HG02981 (cell line): Measurements from ENCODE around the gene TBC1D12.
"Not testable (repeated sequence)": the region's sequence is repeated elsewhere in the genome, so short reads cannot be mapped to it uniquely, and the experiment has no call there.

Source experiments
- ATAC-seq: cut with Tn5 transposase; IDR thresholded peaks from one replicate; pipeline ENCODE4 v1.9.1; 2021; ENCODE audit warnings: mild to moderate bottlenecking, moderate library complexity; ENCODE audit not compliant: unreplicated experiment

TBC1D12 gene

GRCh38 chr10:94402204-94402842 is at the start of gene TBC1D12:
TSS of gene TBC1D12 (plus strand) at chr10:94402541. CDS start at chr10:94402614, 73 bp downstream.
- peak; percentile 69 for ATAC-seq

DNA sequence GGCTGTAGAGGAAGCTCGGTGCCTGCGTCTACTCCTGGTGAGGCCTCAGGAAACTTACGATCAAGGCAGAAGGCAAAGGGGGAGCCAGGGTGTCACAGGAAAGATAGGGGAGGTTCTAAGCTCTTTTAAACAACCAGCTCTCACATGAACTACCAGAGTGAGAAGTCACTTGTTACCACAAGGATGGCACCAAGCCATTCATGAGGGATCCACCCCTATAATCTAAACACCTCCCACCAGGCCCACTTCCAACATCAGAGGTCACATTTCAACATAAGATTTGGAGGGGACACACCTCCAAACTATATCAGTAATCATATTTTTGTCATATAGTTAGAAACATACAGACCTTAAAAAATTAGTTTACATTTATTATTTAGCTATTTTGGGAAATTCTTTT is 49.0 kb upstream of the TBC1D12 start:
- ATAC-seq, result no peak

DNA sequence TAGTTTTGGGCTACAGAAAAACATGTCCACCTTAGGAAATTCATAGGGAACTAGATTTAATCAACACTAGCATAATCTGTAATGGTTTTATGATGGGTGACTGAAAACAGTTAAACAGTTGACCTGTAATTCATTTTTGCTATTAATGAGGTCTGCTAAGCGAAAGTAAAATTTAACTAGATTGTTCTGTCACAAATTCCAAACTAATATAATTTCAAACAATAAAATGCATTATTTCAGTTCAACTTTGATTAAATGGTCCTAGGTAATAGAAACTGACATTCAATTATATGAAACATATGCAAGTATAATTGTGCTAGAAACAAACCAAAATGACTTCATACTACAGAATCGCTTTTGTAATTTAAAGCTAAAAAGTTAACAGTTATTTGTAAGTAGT is 46.5 kb upstream of the TBC1D12 start:
- no peak for ATAC-seq

DNA sequence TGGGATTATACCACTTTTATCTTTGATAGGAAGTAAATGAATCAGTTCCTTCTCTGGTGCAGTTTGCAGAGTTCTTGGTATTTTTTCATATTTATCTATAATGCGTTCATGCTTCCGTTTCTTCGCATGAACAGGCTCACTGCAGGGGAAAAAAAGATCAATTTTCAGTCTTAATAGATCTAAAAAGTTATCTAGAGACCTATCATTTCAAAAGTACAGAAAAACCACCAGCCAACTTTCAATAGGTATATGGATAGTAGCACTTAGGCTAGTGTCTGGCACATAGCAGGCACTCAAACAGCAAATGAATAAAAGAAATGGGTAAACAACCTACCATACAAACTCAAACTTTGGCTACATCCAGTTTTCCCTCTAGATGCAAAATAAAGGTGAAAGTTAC is 45.1 kb upstream of the TBC1D12 start:
- ATAC-seq, result no peak

GRCh38 chr10:94358480-94358879 is 43.9 kb upstream of the TBC1D12 start:
- no peak for ATAC-seq

- no peak for ATAC-seq
These were observed 41.1 kb upstream of the TBC1D12 start for GRCh38 chr10:94361171-94361794.

- peak; percentile 98 for ATAC-seq
These were observed 39.7 kb upstream of the TBC1D12 start, which contains the start of gene NOC3L for GRCh38 chr10:94362360-94363250. TSS of gene NOC3L (minus strand) at chr10:94362939. CDS start at chr10:94362838, 101 bp downstream.

- peak; percentile 9 for ATAC-seq
These were observed 39.1 kb upstream of the TBC1D12 start for GRCh38 chr10:94363251-94363565.

DNA sequence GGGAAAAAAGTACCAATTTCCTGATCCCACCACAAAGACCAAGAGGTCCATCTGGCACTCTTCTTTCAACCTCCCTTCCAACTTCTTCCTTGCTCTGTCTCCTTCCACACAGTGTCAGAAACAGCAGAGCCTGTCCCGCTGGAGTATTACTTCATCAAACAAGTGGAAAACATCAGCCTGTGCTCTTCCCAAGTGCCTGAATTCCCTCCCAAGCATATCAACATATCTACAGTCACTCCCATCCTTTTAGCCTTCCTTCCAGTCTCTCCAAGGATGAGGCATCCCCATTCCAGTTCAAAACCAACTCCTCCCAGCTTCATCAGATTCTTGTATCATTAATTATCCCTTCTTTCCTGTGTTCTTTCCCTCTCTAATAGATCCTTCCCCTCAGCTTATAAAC is 37.9 kb upstream of the TBC1D12 start:
- no peak for ATAC-seq

DNA sequence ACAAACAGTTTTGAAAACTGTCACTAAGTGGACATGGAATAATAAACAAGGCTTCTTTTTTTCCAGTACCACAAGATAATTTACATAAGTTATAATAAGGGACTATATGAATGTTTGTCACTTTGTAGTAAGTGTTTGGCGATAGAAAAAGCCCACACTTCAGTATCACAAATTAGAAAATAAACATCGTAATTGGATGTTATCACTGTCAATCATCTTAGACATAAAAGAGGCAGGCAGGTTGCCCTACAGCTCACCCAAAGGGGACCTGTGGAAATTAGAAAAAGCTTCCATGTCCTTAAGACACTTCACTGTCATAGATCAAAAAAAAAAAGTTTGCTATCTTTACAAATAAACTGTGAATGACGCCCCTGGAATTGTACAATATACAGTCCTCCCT is 36.0 kb upstream of the TBC1D12 start:
- no peak for ATAC-seq

DNA sequence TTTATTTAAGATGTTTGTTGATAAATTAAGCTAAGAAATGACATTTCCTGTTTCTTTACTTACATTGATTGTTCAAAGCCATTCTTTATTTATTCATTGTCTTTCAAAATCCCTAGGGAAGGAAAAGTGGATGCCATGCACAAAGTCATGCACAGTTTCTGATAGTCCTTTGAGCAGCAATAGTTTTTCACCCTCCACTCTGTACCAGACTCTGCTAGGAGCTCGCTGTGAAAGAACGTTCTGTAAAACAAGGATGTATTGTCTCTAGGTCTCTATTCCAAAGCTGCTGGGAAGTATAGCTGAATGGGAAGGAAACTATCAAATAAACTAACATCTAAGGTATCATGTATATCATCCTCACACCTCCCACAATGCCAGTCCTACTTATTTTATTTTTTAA is 31.8 kb upstream of the TBC1D12 start:
- ATAC-seq, result no peak

DNA sequence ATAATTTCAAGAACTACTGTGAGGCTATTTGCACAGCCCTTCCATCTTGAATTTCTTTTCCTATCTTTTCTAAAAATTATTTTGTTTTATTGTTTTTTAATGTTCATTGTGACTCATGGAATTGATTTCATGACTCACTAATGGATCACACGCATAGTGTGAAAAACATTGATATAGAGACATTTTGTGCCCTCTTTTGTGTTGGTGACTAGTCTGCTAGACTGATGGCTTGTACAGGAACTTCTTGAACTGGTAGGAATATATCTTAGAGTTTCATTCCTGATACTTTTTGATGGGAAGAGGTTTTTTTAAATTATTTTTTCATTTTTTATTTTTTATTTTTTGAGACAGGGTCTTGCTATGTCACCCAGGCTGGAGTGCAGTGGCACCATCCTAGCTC is 27.0 kb upstream of the TBC1D12 start:
- no peak for ATAC-seq

- ATAC-seq, result no peak
These were observed 25.5 kb upstream of the TBC1D12 start for GRCh38 chr10:94376865-94377264.

GRCh38 chr10:94383530-94383929 is 18.8 kb upstream of the TBC1D12 start:
- no peak for ATAC-seq

- ATAC-seq, result not testable (repeated sequence)
These were observed 16.6 kb upstream of the TBC1D12 start for GRCh38 chr10:94385733-94386132.

- not testable (repeated sequence) for ATAC-seq
These were observed 10.2 kb upstream of the TBC1D12 start for GRCh38 chr10:94392117-94392516.

GRCh38 chr10:94397549-94398370 is 4.6 kb upstream of the TBC1D12 start:
- no peak for ATAC-seq

GRCh38 chr10:94398762-94399161 is 3.6 kb upstream of the TBC1D12 start:
- ATAC-seq, result no peak

- ATAC-seq, result peak; percentile 19
These were observed 570 bp downstream of the TBC1D12 start for GRCh38 chr10:94402843-94403379.

GRCh38 chr10:94403380-94404213 is 1.3 kb downstream of the TBC1D12 start:
- ATAC-seq, result peak; percentile 60
